K562 (cell line): ENCODE results near the gene SFTPB. TPM values are rescaled to one million over a fixed set of nuclear protein-coding genes. Genes with fewer than 3 reads are reported as not detected.

Experiments used
- ARNT ChIP-seq, 2 experiments: fragments of 450-650 bp; IDR thresholded peaks; 2 replicates each; pipeline ENCODE4 v1.6.1; 2016; ENCODE audit warnings: mild to moderate bottlenecking in 1 of 2
- ATF1 ChIP-seq, 2 experiments: fragments of 450-650 bp in 1 of 2; IDR thresholded peaks; 2 replicates each; pipeline ENCODE4 v1.6.1; 2016; ENCODE audit warnings: missing compliant biosample characterization in 1 of 2, missing genetic modification characterization in 1 of 2
- ELF2 ChIP-seq: fragments of 250-450 bp; sonication (Bioruptor Pico); IDR thresholded peaks from 2 replicates; pipeline ENCODE4 v1.5.0; 2021; ENCODE audit warnings: mild to moderate bottlenecking
- FOXK2 ChIP-seq, 2 experiments: fragments of 450-650 bp; IDR thresholded peaks in 1 of 2; conservative IDR thresholded peaks in 1 of 2; 2 replicates each; pipeline ENCODE4 v1.6.1; 2016; ENCODE audit warnings: low read depth in 2 of 2, mild to moderate bottlenecking in 1 of 2
- KAT7 ChIP-seq: sonication (generic); formaldehyde crosslinking; IDR thresholded peaks from 2 replicates; pipeline ENCODE4 v1.8.0; 2022; ENCODE audit warnings: missing genetic modification reagents, mild to moderate bottlenecking, borderline replicate concordance
- KAT8 ChIP-seq: fragments of 450-650 bp; IDR thresholded peaks from 2 replicates; pipeline ENCODE4 v1.6.1; 2016; ENCODE audit warnings: low read depth, mild to moderate bottlenecking
- SREBF1 ChIP-seq: fragments of 150-350 bp; IDR thresholded peaks from 2 replicates; pipeline ENCODE4 v1.6.1; 2014; ENCODE audit warnings: antibody characterized with exemption, low read depth, low read length, borderline replicate concordance
- TRIM28 ChIP-seq: fragments of 450-650 bp; IDR thresholded peaks from 2 replicates; pipeline ENCODE4 v1.6.1; 2017
- U2AF1 ChIP-seq: fragments of 200-400 bp; formaldehyde crosslinking; optimal IDR thresholded peaks from 2 replicates; pipeline ENCODE3; 2017; ENCODE audit warnings: mild to moderate bottlenecking, low read depth, low read length, moderate library complexity
- polyA plus RNA-seq, 8 experiments: library from polyadenylated mRNA; depleted of rRNA in 4 of 8; stranded (reverse) in 5 of 8; unstranded in 3 of 8; fragments of >200 nt; fragmentation: Nextera tagmentation in 2 of 8; fragmentation: Illumina TruSeq in 1 of 8; extraction: Ambion mirVana in 2 of 8; extraction: Trizol in 1 of 8; gene quantifications; 2 replicates each; pipeline versions ENCODE4 v1.2.1 to v1.2.3, GENCODE V29; 2011 to 2014; ENCODE audit warnings: inconsistent platforms in 1 of 8, missing spikeins in 1 of 8
- total RNA-seq, 7 experiments: library from RNA; depleted of rRNA in 6 of 7; stranded (reverse); fragments of >200 nt in 6 of 7; fragmentation: Illumina TruSeq in 2 of 7; extraction: Trizol in 2 of 7; gene quantifications; 2 replicates each; pipeline versions ENCODE4 v1.2.1 to v1.2.3, GENCODE V29; 2011 to 2021; ENCODE audit warnings: low replicate concordance in 1 of 7
- TF ChIP-seq, protein P1 (sequence below), 2 experiments: fragments of 450-650 bp; IDR thresholded peaks; 2 replicates each; pipeline ENCODE4 v1.6.1; 2016; ENCODE audit warnings: mild to moderate bottlenecking in 2 of 2, borderline replicate concordance in 1 of 2, low read depth in 1 of 2, moderate library complexity in 1 of 2

SFTPB gene
- total and polyA plus RNA-seq, 9 of the 15 experiments (the other 6 are each of a cell fraction or from before 2014, with no cell fraction given) = 0.03 to 7.0 TPM; not detected in 7

DNA sequence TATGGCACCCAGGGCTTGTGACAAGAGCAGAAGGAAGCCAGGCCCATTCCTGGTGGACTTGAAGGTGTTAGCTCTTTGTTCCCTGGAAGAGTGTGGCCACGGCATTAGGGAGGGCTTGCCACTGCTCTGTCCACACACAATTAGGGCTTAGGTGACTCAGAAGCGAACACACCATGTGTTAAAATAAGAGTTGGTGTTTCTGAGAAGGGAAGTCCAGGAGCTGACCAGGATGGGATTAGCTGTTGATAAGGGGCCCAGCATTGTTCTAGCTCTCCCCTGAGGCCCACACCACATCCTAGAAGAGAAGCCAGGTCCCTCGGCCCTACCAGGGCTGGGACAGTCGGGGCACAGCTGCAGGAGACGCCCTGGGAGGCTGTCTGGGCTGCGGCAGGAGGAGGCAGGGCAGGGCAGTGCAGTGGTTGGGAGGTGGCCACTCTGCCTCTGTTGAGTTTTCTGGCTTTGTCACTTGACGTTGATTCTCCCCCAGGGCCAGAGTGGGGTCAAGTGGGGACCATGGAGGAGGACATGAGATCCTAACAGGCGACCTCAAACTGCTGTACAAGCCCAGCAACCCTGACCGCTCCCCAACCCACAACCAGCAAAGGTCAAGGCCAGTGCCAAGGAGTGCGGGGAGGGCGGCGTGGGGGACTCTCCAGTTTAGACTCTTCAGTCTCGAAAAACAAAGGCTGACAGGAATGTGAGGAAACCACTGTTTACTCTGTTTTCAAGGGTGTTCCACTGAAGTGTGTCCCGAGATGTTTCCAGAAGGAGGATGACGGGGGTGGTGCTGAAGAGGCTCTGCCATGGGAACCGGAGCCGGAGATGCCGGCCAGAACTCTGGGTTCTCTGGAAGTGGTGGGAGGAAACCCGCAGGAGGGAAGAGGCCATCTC, 42.9 kb upstream of the SFTPB start (continued):
- TF ChIP-seq SREBF1 = no peak
- TF ChIP-seq U2AF1 = no peak
- TF ChIP-seq, protein P1, sequence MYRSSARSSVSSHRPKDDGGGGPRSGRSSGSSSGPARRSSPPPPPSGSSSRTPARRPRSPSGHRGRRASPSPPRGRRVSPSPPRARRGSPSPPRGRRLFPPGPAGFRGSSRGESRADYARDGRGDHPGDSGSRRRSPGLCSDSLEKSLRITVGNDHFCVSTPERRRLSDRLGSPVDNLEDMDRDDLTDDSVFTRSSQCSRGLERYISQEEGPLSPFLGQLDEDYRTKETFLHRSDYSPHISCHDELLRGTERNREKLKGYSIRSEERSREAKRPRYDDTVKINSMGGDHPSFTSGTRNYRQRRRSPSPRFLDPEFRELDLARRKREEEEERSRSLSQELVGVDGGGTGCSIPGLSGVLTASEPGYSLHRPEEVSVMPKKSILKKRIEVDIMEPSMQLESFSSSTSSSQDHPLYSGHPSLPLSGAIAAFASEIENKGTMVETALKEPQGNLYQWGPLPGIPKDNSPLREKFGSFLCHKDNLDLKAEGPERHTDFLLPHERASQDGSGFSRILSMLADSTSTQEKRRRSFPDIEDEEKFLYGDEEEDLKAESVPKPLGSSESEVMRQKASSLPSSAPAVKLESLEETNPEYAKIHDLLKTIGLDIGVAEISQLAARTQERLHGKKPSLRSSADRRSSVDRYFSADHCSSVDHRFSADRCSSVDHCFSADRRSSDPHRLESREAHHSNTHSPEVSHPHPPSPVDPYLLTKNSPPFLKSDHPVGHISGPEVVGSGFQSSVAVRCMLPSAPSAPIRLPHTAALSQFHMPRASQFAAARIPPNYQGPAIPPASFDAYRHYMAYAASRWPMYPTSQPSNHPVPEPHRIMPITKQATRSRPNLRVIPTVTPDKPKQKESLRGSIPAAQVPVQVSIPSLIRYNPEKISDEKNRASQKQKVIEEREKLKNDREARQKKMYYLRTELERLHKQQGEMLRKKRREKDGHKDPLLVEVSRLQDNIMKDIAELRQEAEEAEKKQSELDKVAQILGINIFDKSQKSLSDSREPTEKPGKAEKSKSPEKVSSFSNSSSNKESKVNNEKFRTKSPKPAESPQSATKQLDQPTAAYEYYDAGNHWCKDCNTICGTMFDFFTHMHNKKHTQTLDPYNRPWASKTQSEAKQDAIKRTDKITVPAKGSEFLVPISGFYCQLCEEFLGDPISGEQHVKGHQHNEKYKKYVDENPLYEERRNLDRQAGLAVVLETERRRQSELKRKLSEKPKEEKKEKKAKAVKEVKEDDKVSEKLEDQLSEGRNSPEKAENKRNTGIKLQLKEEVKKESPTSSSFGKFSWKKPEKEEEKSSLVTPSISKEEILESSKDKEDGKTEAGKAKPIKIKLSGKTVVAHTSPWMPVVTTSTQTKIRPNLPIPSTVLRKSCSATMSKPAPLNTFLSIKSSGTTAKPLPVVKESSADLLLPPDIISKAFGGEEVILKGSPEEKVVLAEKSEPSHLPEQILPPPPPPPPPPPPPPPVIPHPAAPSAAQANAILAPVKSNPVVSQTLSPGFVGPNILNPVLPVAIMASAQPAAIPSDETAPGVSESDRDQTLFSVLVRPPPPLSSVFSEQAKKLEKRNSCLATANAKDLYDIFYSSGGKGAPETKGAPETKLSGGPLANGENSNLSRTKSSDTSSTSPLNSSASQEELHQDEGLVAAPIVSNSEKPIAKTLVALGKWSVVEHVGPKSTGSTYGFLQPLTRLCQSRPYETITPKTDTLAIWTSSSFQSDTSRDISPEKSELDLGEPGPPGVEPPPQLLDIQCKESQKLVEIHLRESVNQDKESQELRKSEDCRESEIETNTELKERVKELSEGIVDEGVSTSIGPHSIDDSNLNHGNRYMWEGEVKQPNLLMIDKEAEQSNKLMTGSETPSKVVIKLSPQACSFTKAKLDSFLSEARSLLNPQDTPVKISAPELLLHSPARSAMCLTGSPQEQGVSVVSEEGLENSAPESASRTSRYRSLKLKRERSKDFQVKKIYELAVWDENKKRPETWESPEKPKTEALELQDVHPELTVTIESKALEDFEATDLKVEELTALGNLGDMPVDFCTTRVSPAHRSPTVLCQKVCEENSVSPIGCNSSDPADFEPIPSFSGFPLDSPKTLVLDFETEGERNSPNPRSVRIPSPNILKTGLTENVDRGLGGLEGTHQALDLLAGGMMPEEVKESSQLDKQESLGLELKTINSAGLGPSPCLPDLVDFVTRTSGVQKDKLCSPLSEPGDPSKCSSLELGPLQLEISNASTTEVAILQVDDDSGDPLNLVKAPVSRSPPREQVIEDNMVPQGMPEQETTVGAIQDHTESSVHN (IDR thresholded peaks at IDR 0.05; ENCODE audit: borderline replicate concordance in 1 of 2, low read depth in 1 of 2) = no peak
- TF ChIP-seq KAT8 = no peak
- no peak for TF ChIP-seq ARNT (IDR thresholded peaks at IDR 0.05)
- TF ChIP-seq ELF2 (CRISPR knock-in tag) = no peak
- TF ChIP-seq TRIM28 = no peak
- no peak for TF ChIP-seq KAT7
- TF ChIP-seq FOXK2 (conservative IDR thresholded peaks at IDR 0.05 in 1 of 2, IDR thresholded peaks at IDR 0.05 in 1 of 2; ENCODE audit: low read depth in 2 of 2) = no peak
- no peak for TF ChIP-seq ATF1 (CRISPR knock-in tag; IDR thresholded peaks at IDR 0.05)
- no peak for TF ChIP-seq ATF1 (tag; IDR thresholded peaks at IDR 0.05)
